HG03159 (cell line): Measurements from ENCODE around the gene NAALADL2.
"Not testable (repeated sequence)": the region's sequence is repeated elsewhere in the genome, so short reads cannot be mapped to it uniquely, and the experiment has no call there.

Experiments used
- ATAC-seq: cut with Tn5 transposase; IDR thresholded peaks from one replicate; pipeline ENCODE4 v1.9.1; 2021; ENCODE audit warnings: mild to moderate bottlenecking, moderate library complexity; ENCODE audit not compliant: unreplicated experiment

NAALADL2 gene

DNA sequence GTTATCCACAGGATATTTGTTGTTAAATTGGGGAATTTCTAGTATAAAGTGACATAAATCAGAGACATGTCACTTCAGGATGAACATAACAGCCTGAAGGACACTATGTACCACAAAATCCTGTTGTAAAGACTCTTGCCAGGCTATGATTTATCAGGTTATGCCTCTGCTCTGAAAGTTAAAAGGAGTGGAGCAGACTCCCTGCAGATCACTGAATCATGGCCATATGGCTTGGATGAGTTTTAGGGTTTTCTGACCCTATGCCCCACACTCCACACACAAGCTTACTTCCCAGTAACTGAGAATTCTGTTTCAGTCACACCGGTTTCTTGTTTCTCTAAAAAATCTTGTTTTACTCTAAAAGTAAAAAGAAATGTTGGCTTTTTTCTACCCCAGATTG, 869.4 kb downstream of the NAALADL2 start:
- no peak for ATAC-seq

DNA sequence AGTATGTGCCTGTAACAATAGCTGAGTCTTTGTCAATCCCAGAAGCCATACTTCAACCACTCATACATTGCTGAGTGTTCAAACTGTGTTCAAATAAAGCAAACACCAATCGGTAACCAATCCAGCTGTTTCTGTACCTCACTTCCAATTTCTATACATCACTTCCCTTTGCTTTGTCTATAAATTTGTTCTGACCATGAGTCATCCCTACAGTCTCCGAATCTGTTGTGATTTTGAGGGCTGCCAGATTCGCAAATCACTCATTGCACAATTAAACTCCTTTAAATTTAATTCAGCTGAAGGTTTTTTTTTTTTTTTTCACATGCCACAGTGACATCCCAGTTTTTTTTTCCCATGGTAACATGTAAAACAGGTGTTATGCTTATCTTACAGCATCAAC, 870.3 kb downstream of the NAALADL2 start:
- no peak for ATAC-seq

DNA sequence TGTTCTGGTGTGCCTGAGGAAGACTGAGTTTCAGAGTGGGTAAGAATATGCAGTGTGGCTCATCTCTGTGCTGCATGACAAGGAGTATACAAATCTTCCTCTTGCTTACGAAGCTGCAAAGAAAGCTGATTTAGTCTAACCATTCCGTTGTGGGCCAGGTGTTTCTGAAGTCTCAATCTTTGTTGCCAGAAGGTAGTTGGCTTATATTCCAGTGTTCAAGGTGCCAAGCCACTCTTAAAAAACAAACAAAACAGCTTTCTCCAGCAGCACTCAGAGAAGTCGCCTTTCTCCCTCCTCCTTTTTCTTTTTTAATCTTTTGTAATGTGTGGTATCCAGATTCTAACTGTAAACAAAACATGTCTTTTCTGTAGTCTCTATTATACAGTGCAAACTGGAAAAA, 872.4 kb downstream of the NAALADL2 start:
- no peak for ATAC-seq

DNA sequence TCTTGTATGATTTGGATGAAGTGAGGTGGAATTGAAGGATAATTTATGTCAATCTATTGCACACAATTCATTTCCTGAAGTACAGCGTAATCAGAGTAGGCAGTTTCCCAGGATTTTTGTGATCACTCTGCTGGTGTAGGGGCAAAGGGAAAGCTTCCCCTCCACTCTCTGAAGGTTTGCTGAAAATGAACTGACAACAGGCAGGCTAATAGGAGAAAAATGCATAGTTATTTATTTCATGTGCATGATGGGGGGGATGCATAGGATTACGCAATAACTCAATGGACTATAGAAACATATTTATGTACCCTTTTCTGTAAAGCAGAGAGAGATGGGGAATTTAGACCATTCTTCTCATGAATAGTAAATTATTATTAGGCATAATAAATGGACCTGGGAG, 872.9 kb downstream of the NAALADL2 start:
- no peak for ATAC-seq

DNA sequence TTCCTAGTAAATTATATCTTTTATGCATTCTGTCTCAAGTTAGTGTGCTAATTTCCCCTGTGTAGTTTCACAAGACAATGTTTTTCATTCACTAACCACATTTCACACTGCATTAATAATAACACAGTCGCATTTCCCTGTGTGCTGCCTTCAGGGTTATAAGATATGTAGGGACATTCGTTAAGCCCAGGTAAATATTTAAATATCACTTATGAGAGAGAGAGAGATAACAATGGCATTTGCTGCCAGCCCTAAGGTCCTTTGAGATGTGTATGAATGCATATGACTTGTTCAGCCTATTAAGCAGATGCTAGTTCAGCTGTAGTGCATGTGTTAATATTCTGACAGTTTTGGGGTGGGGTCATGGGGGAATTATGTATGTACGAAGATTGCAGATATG, 876.7 kb downstream of the NAALADL2 start:
- ATAC-seq, result no peak

DNA sequence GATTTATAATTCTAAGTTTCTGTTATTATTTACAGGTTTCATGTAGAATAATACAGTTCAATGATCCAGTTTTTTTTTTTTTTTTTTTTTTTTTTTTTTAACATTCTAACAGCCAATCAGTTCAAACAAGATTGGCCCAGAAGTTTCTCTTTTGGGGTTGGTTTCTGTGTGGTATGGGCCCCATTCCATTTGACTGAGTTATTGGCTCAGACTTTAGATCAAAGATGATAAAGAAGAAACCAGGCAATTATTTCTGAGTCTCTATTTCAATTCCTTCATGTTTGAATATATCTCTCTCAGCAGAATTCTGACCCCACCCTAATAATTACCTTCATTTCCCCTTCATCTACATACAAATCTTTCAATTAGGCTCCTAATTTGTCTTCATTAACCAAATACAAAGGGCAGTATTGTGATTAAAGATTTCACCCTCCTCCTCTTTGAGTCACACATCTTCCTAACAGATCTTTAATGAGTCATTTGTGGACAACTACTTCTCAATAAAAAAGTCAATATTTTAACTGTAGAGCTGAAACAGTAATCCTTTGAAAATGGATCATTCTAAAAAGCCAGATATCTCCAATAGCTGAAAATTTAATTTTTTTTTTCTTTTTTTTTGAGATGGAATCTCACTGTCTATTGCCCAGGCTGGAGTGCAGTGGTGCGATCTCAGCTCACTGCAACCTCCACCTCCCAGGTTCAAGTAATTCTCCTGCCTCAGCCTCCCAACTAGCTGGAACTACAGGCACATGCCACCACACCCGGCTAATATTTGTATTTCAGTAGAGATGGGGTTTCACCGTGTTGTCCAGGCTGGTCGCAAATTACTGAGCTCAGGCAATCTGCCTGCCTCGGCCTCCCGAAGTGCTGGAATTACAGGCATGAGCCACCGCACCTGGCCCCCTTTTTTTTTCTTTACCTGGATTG, 878.8 kb downstream of the NAALADL2 start:
- ATAC-seq, result no peak

DNA sequence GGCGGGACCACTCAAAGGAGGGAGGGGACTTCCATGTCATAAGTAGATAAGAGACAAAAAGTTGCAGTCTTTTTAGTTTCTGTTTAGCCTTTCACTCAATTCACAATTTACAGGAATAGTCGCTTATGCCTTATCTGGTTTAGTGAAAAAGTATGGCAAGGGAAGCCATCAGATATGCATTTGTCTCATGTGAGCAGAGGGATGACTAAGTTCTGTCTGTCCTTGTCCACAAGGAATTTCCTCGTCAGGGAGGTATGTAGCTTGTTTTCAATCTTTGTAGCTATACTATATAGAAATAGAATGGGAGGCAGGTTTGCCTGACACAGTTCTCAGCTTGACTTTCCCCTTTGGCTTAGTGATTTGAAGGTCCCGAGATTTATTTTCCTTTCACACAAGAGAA, 882.8 kb downstream of the NAALADL2 start:
- no peak for ATAC-seq

DNA sequence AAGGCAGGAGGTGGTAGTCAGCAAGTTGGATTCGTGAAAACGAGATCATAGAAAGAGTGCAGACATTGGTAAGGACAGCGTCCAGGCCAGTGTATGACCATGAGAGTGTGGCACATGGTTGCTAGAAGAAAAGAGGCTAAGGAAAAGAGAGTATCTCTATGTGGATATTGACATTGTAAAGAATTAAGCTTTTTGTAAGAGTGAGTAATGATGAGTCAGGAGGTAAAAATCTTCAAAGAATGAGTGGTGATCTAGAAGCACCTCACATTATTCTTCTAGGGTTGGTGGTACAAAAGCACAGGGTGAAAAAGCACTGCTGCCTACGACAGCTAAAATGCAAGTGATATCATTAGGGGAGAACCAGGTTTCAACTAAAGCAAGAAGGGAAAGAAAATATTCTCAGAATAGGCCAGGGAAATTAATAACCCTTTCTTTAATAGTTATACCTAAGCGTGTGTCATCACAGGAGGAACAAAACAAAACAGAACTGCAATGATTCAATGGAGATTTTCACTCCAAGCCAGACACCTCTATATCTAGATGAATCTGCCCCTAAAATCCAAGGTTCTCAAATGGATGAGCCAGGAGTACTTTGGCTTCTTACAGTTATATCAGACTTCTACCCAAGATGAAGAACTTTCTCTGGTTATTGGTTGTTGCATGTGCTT, 884.7 kb downstream of the NAALADL2 start:
- no peak for ATAC-seq

DNA sequence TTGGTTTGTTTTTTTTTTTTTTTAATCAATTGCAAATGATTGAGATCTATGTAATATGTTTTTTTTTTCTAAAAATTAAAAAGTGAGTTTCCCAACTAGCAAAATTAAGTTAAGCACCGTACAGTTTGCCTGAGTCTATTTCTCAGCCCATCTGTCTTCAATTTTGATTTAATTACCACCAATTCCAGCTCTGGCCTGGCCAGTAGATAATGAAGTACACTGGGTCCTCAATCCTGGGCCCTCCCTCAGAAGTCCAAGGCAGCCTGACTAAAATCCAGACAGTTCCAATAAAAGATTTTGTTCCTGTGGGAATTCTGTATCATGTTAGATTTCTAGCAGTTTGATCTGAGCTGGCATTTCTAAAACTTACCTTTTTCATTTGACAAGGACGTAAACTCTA, 887.2 kb downstream of the NAALADL2 start:
- ATAC-seq, result no peak

DNA sequence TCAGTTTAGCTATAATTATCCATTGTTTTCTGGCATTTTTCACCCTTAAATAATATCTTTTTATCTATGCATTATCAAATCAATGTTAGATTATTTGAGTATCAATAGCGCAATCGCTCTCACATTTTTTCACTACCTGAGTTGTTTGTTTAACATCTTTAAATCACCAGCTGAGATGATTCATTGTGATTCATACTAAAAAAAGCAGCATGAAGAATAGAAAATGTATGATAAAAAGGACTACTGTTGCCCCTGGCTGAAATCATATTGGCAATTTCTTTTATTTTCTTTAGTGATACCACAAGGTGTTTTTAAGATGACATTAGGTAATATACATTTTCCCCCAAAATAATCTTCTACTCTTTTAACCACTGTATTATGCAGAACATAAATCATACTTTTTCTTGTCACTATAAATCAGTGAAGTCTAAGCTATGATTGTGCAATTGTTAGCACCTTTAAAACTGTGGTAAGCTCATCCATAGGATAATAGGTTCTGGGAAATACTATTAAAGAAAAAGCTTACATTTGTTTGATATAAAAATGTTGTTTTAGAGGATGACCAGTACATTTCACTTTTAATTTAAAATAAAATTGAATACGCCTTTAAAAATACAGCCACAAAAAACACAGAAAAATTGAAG, 889.1 kb downstream of the NAALADL2 start:
- no peak for ATAC-seq

DNA sequence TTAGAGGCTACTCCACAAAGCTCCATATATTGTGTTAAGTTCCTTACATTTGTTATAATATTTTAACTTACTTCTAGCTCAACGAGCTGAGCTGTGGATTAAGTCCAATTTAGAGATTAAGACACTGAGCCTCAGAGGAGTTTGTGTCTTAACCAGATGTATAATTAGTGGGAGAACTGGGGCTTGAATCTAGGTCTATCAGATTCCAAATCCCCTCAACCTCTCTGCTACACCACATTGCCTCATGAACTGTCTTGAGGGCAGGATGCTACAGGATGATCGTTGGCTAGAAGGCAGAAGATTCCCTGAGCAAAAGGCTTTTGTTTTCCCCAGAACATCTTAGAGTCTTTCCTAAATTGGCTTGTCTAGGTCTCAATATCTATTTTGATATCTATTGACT, 890.8 kb downstream of the NAALADL2 start:
- ATAC-seq, result no peak

DNA sequence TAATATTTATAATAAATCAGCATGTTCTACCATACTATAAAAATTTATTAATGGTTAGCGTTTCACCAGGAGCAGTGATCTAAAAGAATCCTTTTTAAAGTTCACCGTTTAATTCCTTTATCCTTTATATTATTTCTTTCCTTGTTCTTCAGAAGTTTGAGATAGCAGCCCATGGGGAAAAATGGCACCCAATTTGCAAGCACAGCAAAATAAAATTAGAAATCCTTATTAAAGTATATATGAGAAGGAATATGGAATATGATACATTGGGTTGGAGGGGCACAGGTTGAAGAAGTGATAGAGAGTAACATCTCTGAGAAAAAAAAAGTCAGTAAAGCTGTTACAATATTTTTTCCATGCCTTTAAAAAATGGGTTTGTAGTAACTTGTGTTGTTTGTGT, 892.0 kb downstream of the NAALADL2 start:
- ATAC-seq, result no peak

DNA sequence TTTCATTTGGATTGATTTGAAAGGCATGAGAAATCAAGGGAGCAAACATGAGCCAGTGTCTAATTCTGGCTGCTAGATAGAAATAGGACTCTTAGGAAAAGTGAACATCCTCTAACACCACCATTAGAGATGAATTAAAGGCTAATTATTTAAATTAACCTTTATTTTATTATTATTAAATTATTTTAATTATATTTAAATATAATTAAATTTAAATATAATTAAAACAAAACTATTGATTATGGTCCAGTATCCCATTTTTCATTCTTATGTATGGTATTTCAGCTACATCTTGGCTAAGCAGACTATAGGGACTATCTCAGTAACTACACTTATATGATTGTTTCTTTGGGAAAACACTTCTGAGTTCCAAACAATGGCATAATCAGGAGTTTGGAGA, 904.8 kb downstream of the NAALADL2 start:
- no peak for ATAC-seq

DNA sequence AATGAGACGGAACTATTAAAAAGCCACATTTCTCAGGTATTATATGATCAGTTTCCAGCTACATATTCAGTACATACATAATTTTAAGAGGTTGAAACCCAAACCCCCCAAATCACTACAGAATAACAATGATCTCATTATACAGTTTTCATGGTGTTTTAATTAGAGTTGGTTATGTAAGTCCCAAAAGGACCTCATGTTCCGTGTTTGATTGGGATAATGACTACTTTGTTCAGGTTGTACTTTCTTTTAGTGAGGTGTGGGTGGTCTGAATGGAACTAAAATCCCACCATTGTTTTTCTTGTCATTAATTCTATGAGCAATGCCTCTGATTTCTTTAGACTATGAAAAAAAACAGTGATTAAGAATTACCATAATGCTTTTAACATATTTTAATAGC, 905.6 kb downstream of the NAALADL2 start:
- no peak for ATAC-seq

DNA sequence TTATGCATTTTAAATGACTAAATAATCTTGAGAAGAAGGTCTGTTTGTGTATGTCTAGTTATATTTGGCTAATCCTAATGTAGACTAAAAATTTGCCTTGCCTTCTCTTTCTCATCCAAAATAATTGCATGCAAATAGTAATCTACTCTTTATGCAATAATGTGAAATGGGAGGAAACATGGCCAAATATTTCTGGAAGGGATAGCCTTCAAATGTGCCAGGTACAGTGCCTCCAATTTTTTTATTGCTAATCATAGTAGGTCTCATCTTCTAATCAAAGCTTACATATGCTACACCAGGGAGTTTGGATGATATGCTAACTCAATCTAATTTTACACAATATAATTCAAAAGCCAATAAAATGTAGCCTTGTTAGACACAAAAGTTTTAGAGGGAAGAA, 911.3 kb downstream of the NAALADL2 start:
- no peak for ATAC-seq

DNA sequence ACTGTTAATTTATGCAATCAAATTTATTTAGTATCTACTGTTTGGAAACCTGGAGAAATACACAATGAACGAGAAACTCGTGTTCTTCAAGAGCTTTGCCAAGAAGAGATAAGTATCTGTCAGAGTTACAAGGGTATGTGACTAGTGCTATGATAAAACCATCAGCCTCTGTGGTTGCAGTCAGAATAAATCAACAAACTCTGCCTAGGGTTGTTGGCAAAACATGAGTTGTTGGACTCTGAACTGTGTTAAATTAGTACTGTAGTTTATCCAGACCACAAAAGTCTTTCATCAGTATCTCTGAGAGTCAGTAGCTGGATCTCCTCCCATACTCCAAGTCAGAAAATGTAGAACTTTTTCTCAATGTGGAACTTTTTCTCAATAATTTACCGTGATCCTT, 918.4 kb downstream of the NAALADL2 start:
- ATAC-seq, result no peak

DNA sequence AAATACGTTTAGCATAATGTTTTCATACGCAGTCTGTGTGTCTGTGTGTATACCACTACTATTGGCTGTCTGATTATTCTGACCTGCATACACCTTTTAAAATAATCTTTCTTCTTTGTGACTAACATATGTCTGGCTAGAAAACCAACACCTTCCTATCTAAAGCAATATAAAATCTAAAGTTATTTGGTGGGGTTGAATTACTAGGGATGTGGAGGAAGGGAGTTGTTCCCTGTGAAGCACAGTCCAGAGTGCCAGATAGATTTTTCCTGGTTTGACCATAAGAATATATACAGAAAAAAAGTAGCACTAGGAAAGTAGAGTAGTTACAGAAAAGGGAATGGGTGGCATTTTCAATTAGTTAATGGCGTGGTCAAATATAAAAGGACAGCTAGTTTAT, 918.8 kb downstream of the NAALADL2 start:
- ATAC-seq, result no peak

DNA sequence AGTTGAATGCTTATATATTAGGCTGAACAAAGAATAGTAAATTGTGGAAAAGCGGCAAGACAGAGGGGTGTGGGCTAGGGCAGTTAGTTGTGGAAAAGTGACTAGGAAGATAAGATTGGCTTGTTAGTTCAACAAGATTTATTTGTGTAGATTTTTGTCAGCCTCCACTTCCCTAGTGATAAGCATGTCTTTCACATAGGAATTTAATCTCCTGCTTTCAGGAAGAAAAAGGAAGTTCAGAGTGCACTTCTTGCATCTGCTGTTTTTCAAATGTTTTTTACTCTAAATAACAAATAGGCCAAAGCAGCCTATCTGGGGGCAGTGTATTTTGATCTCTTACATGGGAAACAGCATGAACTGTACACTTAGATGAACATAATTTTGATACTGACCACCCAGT, 919.9 kb downstream of the NAALADL2 start:
- no peak for ATAC-seq

DNA sequence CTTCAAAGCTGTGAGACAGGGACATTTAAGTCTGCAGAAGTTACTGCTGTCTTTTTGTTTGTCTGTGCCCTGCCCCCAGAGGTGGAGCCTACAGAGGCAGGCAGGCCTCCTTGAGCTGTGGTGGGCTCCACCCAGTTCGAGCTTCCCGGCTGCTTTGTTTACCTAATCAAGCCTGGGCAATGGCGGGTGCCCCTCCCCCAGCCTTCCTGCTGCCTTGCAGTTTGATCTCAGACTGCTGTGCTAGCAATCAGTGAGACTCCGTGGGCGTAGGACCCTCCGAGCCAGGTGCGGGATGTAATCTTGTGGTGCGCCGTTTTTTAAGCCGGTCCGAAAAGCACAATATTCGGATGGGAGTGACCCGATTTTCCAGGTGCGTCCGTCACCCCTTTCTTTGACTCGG, 928.0 kb downstream of the NAALADL2 start:
- ATAC-seq, result not testable (repeated sequence)

DNA sequence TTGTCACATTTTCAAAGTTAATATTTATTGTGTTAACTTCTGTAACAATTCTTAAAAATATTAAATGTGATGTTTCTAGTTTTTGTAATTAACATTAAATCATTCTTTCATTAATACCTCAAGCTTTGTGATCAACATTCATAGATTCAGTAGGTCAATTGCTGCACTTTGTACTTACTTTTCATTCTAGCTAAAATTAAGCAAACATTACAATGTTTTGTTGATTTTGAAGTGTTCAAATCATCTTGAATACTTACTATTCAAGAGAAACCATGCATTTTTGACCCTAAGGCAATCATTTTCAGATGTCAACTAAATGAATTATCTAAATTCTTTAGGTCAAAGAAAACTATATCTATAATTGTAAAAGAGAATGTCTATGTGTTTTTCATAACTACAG, 933.1 kb downstream of the NAALADL2 start:
- no peak for ATAC-seq

DNA sequence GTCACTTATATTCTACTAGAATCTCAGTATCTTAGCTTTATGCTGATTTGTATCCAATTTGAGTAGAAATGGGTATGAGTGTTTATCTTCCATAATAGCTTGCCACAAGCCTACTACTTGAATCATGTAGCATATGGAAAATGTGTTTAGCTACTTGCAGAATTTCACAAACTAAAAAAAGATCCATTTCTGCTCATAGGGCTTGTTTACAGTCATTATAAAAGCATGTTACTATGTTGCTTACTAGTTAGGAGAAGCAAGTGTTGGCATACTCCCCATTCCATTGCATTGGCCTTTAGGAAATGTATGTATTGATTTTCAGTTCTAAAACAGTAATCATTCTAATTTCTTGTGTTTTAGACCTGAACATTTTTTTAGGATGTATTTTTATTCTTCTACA, 939.2 kb downstream of the NAALADL2 start:
- no peak for ATAC-seq

DNA sequence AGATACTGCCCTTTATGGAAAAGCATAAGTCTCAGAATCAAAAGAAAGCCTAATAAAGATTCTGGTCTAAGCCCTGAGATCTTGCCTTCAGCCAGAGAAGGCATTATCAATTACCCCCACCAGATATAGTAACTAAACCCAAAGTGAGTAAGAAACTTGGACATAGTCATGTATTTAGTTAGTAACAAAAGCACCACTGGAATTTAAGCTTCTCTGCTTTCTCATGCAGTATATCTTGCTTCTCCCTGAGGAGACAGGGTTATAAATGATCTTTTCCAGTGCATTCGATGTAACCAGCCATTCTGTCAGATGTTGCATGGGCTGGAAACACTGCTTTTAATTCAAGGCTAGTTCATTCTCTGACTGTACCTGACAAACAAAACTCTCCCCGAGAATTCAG, 946.7 kb downstream of the NAALADL2 start:
- no peak for ATAC-seq
